Suppressor macrophage treated with lipopolysaccharide for 1 hour (primary cell): ENCODE results near the gene ZMYM5.
"Not testable (repeated sequence)": the region's sequence is repeated elsewhere in the genome, so short reads cannot be mapped to it uniquely, and the experiment has no call there.

Experiments
- DNase-seq, 3 donors: peaks; one replicate each; pipeline ENCODE4 v3.0.0-alpha.2; 2020 to 2022

ZMYM5 gene

GRCh38 chr13:19818223-19818842 is 45.1 kb downstream of the ZMYM5 start:
- DNase-seq, result peak; percentile 25 to 62 (median 35)

- no peak for DNase-seq
Observed at GRCh38 chr13:19817510-19818158, 45.8 kb downstream of the ZMYM5 start.

DNA sequence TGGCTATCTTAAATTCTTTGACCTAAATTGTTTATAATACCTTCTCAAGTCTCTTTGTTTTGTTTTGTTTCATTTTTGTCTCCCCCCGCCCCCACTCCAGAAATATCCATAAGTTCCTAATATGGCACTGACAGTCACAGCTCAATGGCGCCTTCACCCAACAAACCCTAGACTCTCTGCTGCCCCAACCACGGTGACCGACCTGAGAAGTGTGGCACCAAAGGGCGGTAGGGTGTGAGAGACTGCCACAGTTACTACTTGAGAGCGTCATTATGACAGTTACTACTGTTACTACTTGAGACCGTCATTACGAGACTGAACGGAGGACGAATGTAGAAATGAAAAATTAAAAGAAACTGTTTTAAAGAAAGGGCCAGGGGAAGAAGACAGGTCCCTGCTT is 46.3 kb downstream of the ZMYM5 start:
- DNase-seq, result no peak

- DNase-seq, result not testable (repeated sequence)
Observed at GRCh38 chr13:19815842-19816241, 47.6 kb downstream of the ZMYM5 start.

GRCh38 chr13:19810996-19811881 is 52.2 kb downstream of the ZMYM5 start:
- no peak for DNase-seq

- DNase-seq, result no peak
Observed at GRCh38 chr13:19810151-19810550, 53.3 kb downstream of the ZMYM5 start.

GRCh38 chr13:19805765-19806164 is 57.7 kb downstream of the ZMYM5 start:
- no peak for DNase-seq

- DNase-seq, result peak in 1 of 3 donors; percentile 21
Observed at GRCh38 chr13:19795956-19796355, 67.5 kb downstream of the ZMYM5 start.

DNA sequence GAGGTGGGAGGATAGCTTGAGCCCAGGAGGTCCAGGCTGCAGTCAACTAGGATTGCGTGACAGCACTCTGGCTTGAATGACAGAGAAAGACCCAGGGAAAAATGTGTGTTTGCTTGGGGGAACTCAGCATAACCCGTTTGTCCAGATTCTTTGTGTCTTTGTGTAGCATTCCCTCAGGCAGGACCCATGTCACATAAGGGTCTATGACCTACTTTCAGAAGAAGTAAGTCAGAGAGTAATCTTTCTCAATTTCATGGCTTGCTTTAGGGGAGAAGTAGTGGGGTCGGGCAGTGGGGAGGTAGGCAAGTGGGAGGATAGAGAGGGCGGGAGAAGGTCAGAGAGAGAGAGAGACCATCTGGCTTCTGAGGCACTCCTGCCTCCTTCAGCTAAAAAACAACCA is 68.8 kb downstream of the ZMYM5 start:
- no peak for DNase-seq

DNA sequence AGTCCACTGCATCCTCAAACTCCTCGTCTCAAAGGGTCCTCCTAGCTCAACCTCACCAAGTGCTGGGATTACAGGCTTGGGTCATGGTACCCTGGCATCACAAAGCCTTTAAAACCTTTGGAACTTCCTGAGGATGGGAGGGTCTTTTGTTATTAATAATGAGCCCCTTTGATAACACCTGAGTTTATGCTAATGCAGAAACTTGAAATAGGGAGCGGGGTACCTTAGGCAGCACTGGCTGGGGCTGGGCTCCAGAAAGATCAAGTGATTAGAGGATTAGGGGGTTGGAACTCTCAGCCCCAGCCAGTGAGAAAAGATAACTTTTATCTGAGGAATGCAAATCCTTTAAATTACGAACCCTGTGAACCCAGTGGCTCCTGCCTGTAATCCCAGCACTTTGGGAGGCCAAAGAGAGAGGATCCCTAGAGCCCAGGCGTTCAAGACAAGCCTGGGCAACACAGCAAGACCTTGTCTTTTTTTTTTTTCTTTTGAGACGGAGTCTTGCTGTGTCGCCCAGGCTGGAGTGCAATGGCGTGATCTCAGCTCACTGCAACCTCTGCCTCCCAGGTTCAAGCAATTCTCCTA is 71.4 kb downstream of the ZMYM5 start:
- no peak for DNase-seq

- peak; percentile 97 to 99 (median 98) for DNase-seq
Observed at GRCh38 chr13:19782727-19783682, 80.4 kb downstream of the ZMYM5 start, which contains the start of gene PSPC1. Gene PSPC1 (minus strand): TSS chr13:19782945. CDS start chr13:19782757, 188 bp downstream.

GRCh38 chr13:19782049-19782726 is 81.3 kb downstream of the ZMYM5 start:
- peak; percentile 74 to 85 (median 76) for DNase-seq

DNA sequence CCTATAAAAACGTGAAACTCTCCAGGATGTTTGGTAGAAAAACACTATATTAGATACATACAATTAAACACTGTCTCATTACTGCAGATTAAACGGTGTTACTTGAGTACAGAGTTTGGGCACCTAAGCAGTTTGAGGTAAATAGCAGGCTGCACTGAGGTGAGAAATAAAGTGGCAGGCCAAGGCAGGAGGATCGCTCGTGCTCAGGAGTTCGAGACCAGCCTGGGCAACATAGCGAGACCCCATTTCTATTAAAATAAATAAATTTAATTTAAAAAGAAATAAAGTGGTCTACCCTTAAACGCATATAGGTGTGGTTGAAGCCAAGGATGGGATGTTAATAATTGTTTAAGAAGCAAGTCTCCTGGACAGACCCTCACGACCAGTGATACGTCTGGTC is 81.9 kb downstream of the ZMYM5 start:
- no peak for DNase-seq

DNA sequence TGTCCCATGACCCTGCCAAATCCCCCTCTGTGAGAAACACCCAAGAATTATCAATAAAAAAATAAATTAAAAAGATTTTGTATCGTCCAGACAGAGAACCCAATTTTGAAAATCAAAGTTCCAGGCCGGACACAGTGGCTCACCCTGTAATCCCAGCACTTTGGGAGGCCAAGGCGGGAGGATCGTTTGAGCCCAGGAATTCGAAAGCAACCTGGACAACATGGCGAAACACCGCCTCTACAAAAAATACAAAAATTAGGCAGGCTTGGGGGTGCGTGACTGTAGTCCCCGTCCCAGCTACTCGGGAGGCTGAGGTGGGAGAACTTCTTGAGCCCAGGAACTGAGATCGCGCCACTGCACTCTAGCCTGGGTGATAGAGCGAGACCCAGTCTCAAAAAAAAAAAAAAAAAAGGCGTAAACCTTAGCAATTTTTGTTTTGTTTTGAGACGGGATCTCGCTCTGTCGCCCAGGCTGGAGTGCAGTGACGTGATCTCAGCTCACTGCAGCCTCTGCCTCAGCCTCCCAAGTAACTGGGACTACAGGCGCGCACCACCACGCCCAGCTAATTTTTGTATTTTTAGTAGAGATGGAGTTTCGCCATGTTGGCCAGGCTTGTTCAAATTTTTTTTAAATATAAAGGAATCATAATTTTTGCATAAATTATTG is 82.6 kb downstream of the ZMYM5 start:
- DNase-seq, result not testable (repeated sequence)
